PC-9 (cell line): ENCODE results near the gene ESR1. TPM values are rescaled to one million over a fixed set of nuclear protein-coding genes. Genes with fewer than 3 reads are reported as not detected.
"Not testable (repeated sequence)": the region's sequence is repeated elsewhere in the genome, so short reads cannot be mapped to it uniquely, and the experiment has no call there.

Source experiments
- BruUV-seq: library from RNA; stranded (reverse); fragments of 400-500 nt; replicated peaks from 2 replicates; lab custom pipeline; 2021; lab: Mats Ljungman, UMichigan
- CTCF ChIA-PET: fragments of 300-600 bp; sonication (Branson Sonifier 250); formaldehyde crosslinking; loops from one replicate; lab custom pipeline; 2022; ENCODE audit warnings: antibody characterized with exemption; lab: Charles Lee
- POLR2A ChIA-PET: fragments of 300-600 bp; sonication (Branson Sonifier 250); formaldehyde crosslinking; loops from one replicate; lab custom pipeline; 2022; ENCODE audit warnings: antibody characterized with exemption; ENCODE audit not compliant: unreplicated experiment; lab: Charles Lee
- DNase-seq, 2 experiments: peaks; one replicate each; pipeline versions ENCODE4 v3.0.0 to v3.0.0-alpha.2; 2015 to 2022; ENCODE audit warnings: mixed read lengths in 1 of 2
- H2AFZ ChIP-seq: fragments of 200-600 bp; sonication (generic); 2 replicates; pipeline ENCODE4 v1.8.1; 2017; ENCODE audit warnings: antibody characterized with exemption
- H3F3A ChIP-seq: fragments of 200-600 bp; sonication (generic); 2 replicates; pipeline ENCODE4 v1.8.1; 2017; ENCODE audit warnings: antibody characterized with exemption, mild to moderate bottlenecking, low read depth; ENCODE audit not compliant: insufficient read depth
- H3K27ac ChIP-seq: fragments of 200-600 bp; sonication (generic); 2 replicates; pipeline ENCODE4 v1.6.1; 2016; ENCODE audit warnings: mixed run types
- H3K27me3 ChIP-seq: fragments of 200-600 bp; sonication (generic); 2 replicates; pipeline ENCODE4 v1.6.1; 2016; ENCODE audit warnings: low read depth, mixed run types; ENCODE audit not compliant: insufficient read depth
- H3K36me3 ChIP-seq: fragments of 200-600 bp; sonication (generic); 2 replicates; pipeline ENCODE4 v1.6.1; 2016; ENCODE audit warnings: low read depth, mixed run types
- H3K4me1 ChIP-seq: fragments of 200-600 bp; sonication (generic); replicated peaks from 2 replicates; pipeline ENCODE4 v1.6.1; 2016; ENCODE audit warnings: mixed run types; ENCODE audit not compliant: insufficient read depth
- H3K4me2 ChIP-seq: fragments of 200-600 bp; sonication (generic); 2 replicates; pipeline ENCODE4 v1.6.1; 2017; ENCODE audit warnings: mixed run types
- H3K4me3 ChIP-seq: fragments of 200-600 bp; sonication (generic); 2 replicates; pipeline ENCODE4 v1.6.1; 2016; ENCODE audit warnings: mixed run types
- H3K79me2 ChIP-seq: fragments of 200-600 bp; sonication (generic); 2 replicates; pipeline ENCODE4 v1.6.1; 2017; ENCODE audit warnings: low read depth, mixed run types
- H3K9me2 ChIP-seq: fragments of 200-600 bp; sonication (generic); 2 replicates; pipeline ENCODE4 v1.8.1; 2017; ENCODE audit warnings: mild to moderate bottlenecking; ENCODE audit not compliant: insufficient read depth
- H3K9me3 ChIP-seq: fragments of 200-600 bp; sonication (generic); 2 replicates; pipeline ENCODE4 v1.8.1; 2016; ENCODE audit warnings: low read depth; ENCODE audit not compliant: insufficient read depth
- H4K20me1 ChIP-seq: fragments of 200-600 bp; sonication (generic); 2 replicates; pipeline ENCODE4 v1.8.1; 2017; ENCODE audit not compliant: insufficient read depth
- EZH2 ChIP-seq: fragments of 200-600 bp; sonication (generic); IDR thresholded peaks from 2 replicates; pipeline ENCODE4 v1.8.0; 2017; ENCODE audit warnings: antibody characterized with exemption, low read depth
- intact Hi-C: fragments of 100-400 bp; cut with micrococcal nuclease; formaldehyde crosslinking; loops from one replicate; pipeline ENCODE4 v1.10.0; 2022; ENCODE audit not compliant: unreplicated experiment
- total RNA-seq: library from RNA; stranded (reverse); gene quantifications from 2 replicates; pipeline ENCODE4 v1.2.3, GENCODE V29; 2021
- TF ChIP-seq, protein P1 (sequence below): fragments of 200-600 bp; sonication (generic); conservative IDR thresholded peaks from 2 replicates; pipeline ENCODE4 v1.6.1; 2017; ENCODE audit warnings: mixed run types, antibody characterized with exemption, mild to moderate bottlenecking, moderate library complexity

The ESR1 gene
- total RNA-seq, 1 experiment from 2014 or later, result 1.5 TPM

DNA sequence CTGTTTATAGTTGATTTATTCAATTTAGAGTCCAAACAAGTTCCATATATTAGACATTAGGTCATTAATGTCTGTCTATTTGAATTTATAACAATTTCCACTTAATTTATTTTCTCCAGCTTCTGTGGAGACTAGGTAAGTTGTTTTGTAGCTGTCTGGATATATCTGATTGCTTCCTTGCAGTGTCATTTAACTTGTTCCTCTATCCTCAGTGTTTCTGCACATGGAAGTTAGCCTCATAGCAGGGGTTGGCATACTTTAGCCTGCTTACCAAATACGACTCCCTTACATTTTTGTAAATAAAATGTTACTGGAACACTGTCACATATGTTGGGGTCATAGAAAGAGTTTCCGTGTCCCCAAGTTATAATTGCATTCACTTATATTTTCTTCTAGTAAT lies 216.1 kb downstream of the ESR1 start:
- BruUV-seq, result no TSS peak
- Histone ChIP-seq H3K27me3 (no peaks in the 10 kb centered on the region), H3K4me1 (no peaks in the 10 kb centered on the region), H3K79me2 (no peaks in the 10 kb centered on the region), H3K36me3 (0 out of 2 replicates have a peak, but pooled peaks cover 6% of the 10 kb centered on the region), H3F3A (no peaks in the 10 kb centered on the region), H3K4me3 (no peak overlapping the region), H3K9me3 (no peaks in the 10 kb centered on the region), H3K27ac (no peak overlapping the region), H3K9me2 (no peaks in the 10 kb centered on the region), H3K4me2 (no peak overlapping the region), H4K20me1 (no peaks in the 10 kb centered on the region), H2AFZ (no peak overlapping the region)
- ChIA-PET POLR2A (no interaction called here), CTCF (no interaction called here)
- no peak for DNase-seq
- intact Hi-C loops, result no loop called here
- TF ChIP-seq, protein P1, sequence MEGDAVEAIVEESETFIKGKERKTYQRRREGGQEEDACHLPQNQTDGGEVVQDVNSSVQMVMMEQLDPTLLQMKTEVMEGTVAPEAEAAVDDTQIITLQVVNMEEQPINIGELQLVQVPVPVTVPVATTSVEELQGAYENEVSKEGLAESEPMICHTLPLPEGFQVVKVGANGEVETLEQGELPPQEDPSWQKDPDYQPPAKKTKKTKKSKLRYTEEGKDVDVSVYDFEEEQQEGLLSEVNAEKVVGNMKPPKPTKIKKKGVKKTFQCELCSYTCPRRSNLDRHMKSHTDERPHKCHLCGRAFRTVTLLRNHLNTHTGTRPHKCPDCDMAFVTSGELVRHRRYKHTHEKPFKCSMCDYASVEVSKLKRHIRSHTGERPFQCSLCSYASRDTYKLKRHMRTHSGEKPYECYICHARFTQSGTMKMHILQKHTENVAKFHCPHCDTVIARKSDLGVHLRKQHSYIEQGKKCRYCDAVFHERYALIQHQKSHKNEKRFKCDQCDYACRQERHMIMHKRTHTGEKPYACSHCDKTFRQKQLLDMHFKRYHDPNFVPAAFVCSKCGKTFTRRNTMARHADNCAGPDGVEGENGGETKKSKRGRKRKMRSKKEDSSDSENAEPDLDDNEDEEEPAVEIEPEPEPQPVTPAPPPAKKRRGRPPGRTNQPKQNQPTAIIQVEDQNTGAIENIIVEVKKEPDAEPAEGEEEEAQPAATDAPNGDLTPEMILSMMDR, result no peak
- no peak for TF ChIP-seq EZH2

DNA sequence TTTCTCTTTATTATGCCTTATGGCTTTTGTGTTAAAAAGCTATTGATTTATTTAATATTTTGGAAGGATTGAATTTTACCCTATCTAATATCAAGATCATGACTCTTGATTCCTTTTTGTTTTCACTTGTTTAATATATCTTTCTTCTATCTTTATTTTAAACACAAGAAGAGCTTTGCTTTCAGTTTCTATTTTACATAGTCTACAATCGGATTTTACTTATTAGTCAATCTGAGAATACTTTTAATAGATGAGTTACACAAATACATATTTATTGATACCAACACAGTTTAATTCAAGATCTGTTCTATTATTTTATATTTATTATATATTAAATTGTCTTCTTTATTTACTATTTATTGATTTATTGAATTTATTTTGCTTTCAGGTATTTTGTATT lies 218.8 kb downstream of the ESR1 start:
- DNase-seq, result no peak
- no peak overlapping the region for H3K4me2 ChIP-seq
- H3K9me3 ChIP-seq, result no peaks in the 10 kb centered on the region
- intact Hi-C loops, result no loop called here
- H3K79me2 ChIP-seq, result no peaks in the 10 kb centered on the region
- 0 out of 2 replicates have a peak, but pooled peaks cover 6% of the 10 kb centered on the region for H3K36me3 ChIP-seq
- CTCF ChIA-PET, result no interaction called here
- BruUV-seq, result no TSS peak
- no peaks in the 10 kb centered on the region for H4K20me1 ChIP-seq
- H2AFZ ChIP-seq, result no peak overlapping the region
- H3K4me1 ChIP-seq, result no peaks in the 10 kb centered on the region
- H3K27ac ChIP-seq, result no peak overlapping the region
- no peaks in the 10 kb centered on the region for H3K27me3 ChIP-seq
- no peak overlapping the region for H3K4me3 ChIP-seq
- no peak for TF ChIP-seq EZH2
- TF ChIP-seq, protein P1, result no peak
- no peaks in the 10 kb centered on the region for H3K9me2 ChIP-seq
- POLR2A ChIA-PET, result no interaction called here
- no peaks in the 10 kb centered on the region for H3F3A ChIP-seq

DNA sequence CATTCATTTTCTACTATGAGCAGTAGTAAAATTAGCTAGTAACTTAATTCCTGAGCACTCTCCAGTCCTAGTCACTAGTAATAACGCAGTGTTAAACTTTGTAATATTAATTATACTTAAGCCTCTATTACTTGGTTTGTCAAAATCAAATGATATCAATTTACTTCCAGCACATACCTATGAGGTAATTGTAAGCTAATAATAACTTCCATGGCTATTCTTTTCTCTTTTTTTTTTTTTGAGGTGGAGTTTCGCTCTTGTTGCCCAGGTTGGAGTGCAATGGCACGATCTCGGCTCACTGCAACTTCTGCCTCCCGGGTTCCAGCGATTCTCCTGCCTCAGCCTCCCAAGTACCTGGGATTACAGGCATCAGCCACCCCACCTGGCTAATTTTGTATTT lies 219.3 kb downstream of the ESR1 start:
- H3K4me3 ChIP-seq, H3F3A ChIP-seq, H3K4me1 ChIP-seq, H2AFZ ChIP-seq, H3K9me2 ChIP-seq, H3K4me2 ChIP-seq, DNase-seq, H3K27ac ChIP-seq, H3K36me3 ChIP-seq, CTCF ChIA-PET, H3K79me2 ChIP-seq, H4K20me1 ChIP-seq, H3K9me3 ChIP-seq, POLR2A ChIA-PET, BruUV-seq, H3K27me3 ChIP-seq, intact Hi-C loops: not testable (repeated sequence)

DNA sequence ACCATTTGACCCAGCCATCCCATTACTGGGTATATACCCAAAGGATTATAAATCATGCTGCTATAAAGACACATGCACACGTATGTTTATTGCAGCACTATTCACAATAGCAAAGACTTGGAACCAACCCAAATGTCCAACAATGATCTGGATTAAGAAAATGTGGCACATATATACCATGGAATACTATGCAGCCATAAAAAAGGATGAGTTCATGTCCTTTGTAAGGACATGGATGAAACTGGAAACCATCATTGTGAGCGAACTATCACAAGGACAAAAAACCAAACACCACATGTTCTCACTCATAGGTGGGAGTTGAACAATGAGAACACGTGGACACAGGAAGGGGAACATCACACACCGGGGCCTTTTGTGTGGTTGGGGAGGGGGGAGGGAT lies 226.3 kb downstream of the ESR1 start:
- H3F3A ChIP-seq, H3K27ac ChIP-seq, H3K9me3 ChIP-seq, DNase-seq, POLR2A ChIA-PET, H3K36me3 ChIP-seq, H3K9me2 ChIP-seq, H3K27me3 ChIP-seq, H3K4me3 ChIP-seq, H3K4me2 ChIP-seq, H3K79me2 ChIP-seq, intact Hi-C loops, CTCF ChIA-PET, H4K20me1 ChIP-seq, H2AFZ ChIP-seq, H3K4me1 ChIP-seq, BruUV-seq: not testable (repeated sequence)
